GM12878 (cell line): ENCODE results near the gene CRYGS. TPM values are rescaled to one million over a fixed set of nuclear protein-coding genes. Genes with fewer than 3 reads are reported as not detected.

Experiments used
- ATAC-seq: fragments of 200-7000 bp; cut with Tn5 transposase; 3 replicates; pipeline ENCODE4 v1.9.1; 2020; ENCODE audit warnings: mild to moderate bottlenecking, moderate library complexity
- BruUV-seq: library from RNA; stranded (reverse); fragments of 400-500 nt; replicated peaks from 2 replicates; lab custom pipeline; 2021; lab: Mats Ljungman, UMichigan
- CTCF ChIA-PET: fragments of 300-600 bp; sonication (Branson Sonifier 250); formaldehyde crosslinking; extraction: SDS; loops from one replicate; lab custom pipeline; 2021; ENCODE audit warnings: inconsistent platforms; lab: Yijun Ruan, JAX
- POLR2A ChIA-PET: fragments of 350-600 bp; formaldehyde crosslinking; extraction: SDS; loops from one replicate; lab custom pipeline; 2021; ENCODE audit warnings: inconsistent platforms; lab: Charles Lee
- RAD21 ChIA-PET: fragments of 300-600 bp; sonication (Branson Sonifier 250); formaldehyde crosslinking; loops from one replicate; lab custom pipeline; 2023; ENCODE audit warnings: antibody characterized with exemption; ENCODE audit not compliant: unreplicated experiment; lab: Charles Lee
- SMC1A ChIA-PET: fragments of 300-600 bp; sonication (Branson Sonifier 250); formaldehyde crosslinking; loops from one replicate; lab custom pipeline; 2023; ENCODE audit not compliant: unreplicated experiment, uncharacterized antibody; lab: Charles Lee
- DNase-seq: peaks from one replicate; pipeline ENCODE4 v3.0.0-alpha.2; 2011; ENCODE audit warnings: low read depth, low spot score
- FAIRE-seq: peaks from 3 replicates; lab custom pipeline; 2011; peaks lifted over from hg19 to GRCh38; lab: Jason Lieb, UNC
- H2AFZ ChIP-seq: 2 replicates; pipeline ENCODE4 v1.6.0; 2011; ENCODE audit warnings: low read depth, low read length, control low read depth; ENCODE audit not compliant: control insufficient read depth
- H3K27ac ChIP-seq: 2 replicates; pipeline ENCODE4 v1.5.1; 2011; ENCODE audit warnings: control low read depth; ENCODE audit not compliant: control insufficient read depth, insufficient read depth
- H3K27me3 ChIP-seq, 2 experiments: replicated peaks in 1 of 2; 2 replicates each; pipeline versions ENCODE4 v1.6.0 to v1.6.1; 2011; ENCODE audit warnings: low read length in 1 of 2; ENCODE audit not compliant: control insufficient read depth in 2 of 2, insufficient read depth in 2 of 2
- H3K36me3 ChIP-seq, 2 experiments: 2 replicates each; pipeline ENCODE4 v1.5.1; 2011; ENCODE audit warnings: low read length in 1 of 2; ENCODE audit not compliant: control insufficient read depth in 2 of 2, insufficient read depth in 2 of 2
- H3K4me1 ChIP-seq: 2 replicates; pipeline ENCODE4 v1.6.1; 2011; ENCODE audit warnings: mild to moderate bottlenecking, low read length, moderate library complexity, mixed read lengths; ENCODE audit not compliant: control insufficient read depth, insufficient read depth
- H3K4me2 ChIP-seq: 2 replicates; pipeline ENCODE4 v1.6.0; 2011; ENCODE audit warnings: control low read depth; ENCODE audit not compliant: control insufficient read depth, insufficient read depth
- H3K4me3 ChIP-seq: fragments of 200-600 bp; sonication (generic); 2 replicates; pipeline ENCODE4 v1.5.1; 2016
- H3K79me2 ChIP-seq: 2 replicates; pipeline ENCODE4 v1.6.0; 2011; ENCODE audit warnings: low read length; ENCODE audit not compliant: control insufficient read depth, insufficient read depth
- H3K9ac ChIP-seq: 2 replicates; pipeline ENCODE4 v1.8.0; 2011; ENCODE audit warnings: low read length, control low read depth, mixed read lengths; ENCODE audit not compliant: control insufficient read depth, insufficient read depth
- H3K9me3 ChIP-seq: replicated peaks from 3 replicates; pipeline ENCODE4 v1.5.1; 2011; ENCODE audit warnings: mild to moderate bottlenecking, low read length; ENCODE audit not compliant: control insufficient read depth, insufficient read depth
- H4K20me1 ChIP-seq: 2 replicates; pipeline ENCODE4 v1.6.0; 2011; ENCODE audit not compliant: control insufficient read depth, insufficient read depth
- ATF7 ChIP-seq: fragments of 450-650 bp; IDR thresholded peaks from 2 replicates; pipeline ENCODE4 v1.6.1; 2016; ENCODE audit warnings: low read depth, mild to moderate bottlenecking
- BCL11A ChIP-seq: IDR thresholded peaks from 2 replicates; pipeline ENCODE4 v1.6.1; 2011; ENCODE audit warnings: low read depth, low read length
- BMI1 ChIP-seq: fragments of 450-650 bp; IDR thresholded peaks from 2 replicates; pipeline ENCODE4 v1.6.1; 2016; ENCODE audit warnings: mild to moderate bottlenecking, moderate library complexity, borderline replicate concordance
- CBX3 ChIP-seq: fragments of 200-600 bp; sonication (generic); IDR thresholded peaks from 2 replicates; pipeline ENCODE4 v1.6.1; 2016; ENCODE audit warnings: low read depth, borderline replicate concordance
- CEBPB ChIP-seq, 2 experiments: fragments of 150-350 bp in 1 of 2; IDR thresholded peaks; 2 replicates each; pipeline ENCODE4 v1.6.1; 2012 to 2014; ENCODE audit warnings: low read depth in 2 of 2, low read length in 2 of 2, borderline replicate concordance in 1 of 2, inconsistent platforms in 1 of 2
- EED ChIP-seq: sonication (generic); IDR thresholded peaks from 2 replicates; pipeline ENCODE4 v1.6.1; 2016; ENCODE audit warnings: antibody characterized with exemption, low read depth
- HCFC1 ChIP-seq: fragments of 150-350 bp; IDR thresholded peaks from 2 replicates; pipeline ENCODE4 v1.6.1; 2014; ENCODE audit warnings: low read length
- MLLT1 ChIP-seq: fragments of 450-650 bp; IDR thresholded peaks from 2 replicates; pipeline ENCODE4 v1.6.1; 2016; ENCODE audit warnings: mild to moderate bottlenecking
- PKNOX1 ChIP-seq: fragments of 450-650 bp; IDR thresholded peaks from 2 replicates; pipeline ENCODE4 v1.6.1; 2016; ENCODE audit warnings: mild to moderate bottlenecking
- RELA ChIP-seq: fragments of 450-650 bp; IDR thresholded peaks from 2 replicates; pipeline ENCODE4 v1.8.0; 2014; ENCODE audit warnings: borderline replicate concordance; ENCODE audit not compliant: partially characterized antibody
- SPI1 ChIP-seq: IDR thresholded peaks from 2 replicates; pipeline ENCODE4 v1.6.1; 2011; ENCODE audit warnings: low read depth, mild to moderate bottlenecking, low read length, moderate library complexity, borderline replicate concordance; ENCODE audit not compliant: insufficient read depth
- ZSCAN29 ChIP-seq: fragments of 450-650 bp; IDR thresholded peaks from 2 replicates; pipeline ENCODE4 v1.6.1; 2017; ENCODE audit warnings: mild to moderate bottlenecking, moderate library complexity
- WGBS: methylation state at CpG from one replicate; pipeline ENCODE4 v1.1.6; 2016; ENCODE audit warnings: low lambda C conversion rate; ENCODE audit not compliant: insufficient replicate concordance, insufficient coverage; ENCODE audit errors: missing lambda C conversion rate; 5-methylcytosine and 5-hydroxymethylcytosine counted together
- in situ Hi-C: fragments of 300-500 bp; cut with MboI; formaldehyde crosslinking; loops from 9 replicates; pipeline ENCODE4 v1.14.3; 2018; ENCODE audit warnings: mixed read lengths
- intact Hi-C: fragments of 100-400 bp; cut with micrococcal nuclease; formaldehyde crosslinking; loops from one replicate; pipeline ENCODE4 v1.14.2; 2022; ENCODE audit not compliant: unreplicated experiment
- polyA plus RNA-seq, 11 experiments: library from polyadenylated mRNA; depleted of rRNA in 4 of 11; unstranded in 6 of 11; stranded (reverse) in 5 of 11; fragments of >200 nt; fragmentation: Nextera tagmentation in 4 of 11; fragmentation: Illumina TruSeq in 1 of 11; extraction: Ambion mirVana in 4 of 11; extraction: Trizol in 1 of 11; gene quantifications; 1 replicate in 1 of 11; 2 replicates in 10 of 11; pipeline versions ENCODE4 v1.2.1 to v1.2.3, GENCODE V29; 2011 to 2016; ENCODE audit warnings: inconsistent platforms in 2 of 11, missing spikeins in 2 of 11, low read depth in 1 of 11
- total RNA-seq, 4 experiments: library from RNA; depleted of rRNA in 3 of 4; stranded (reverse); fragments of >200 nt in 3 of 4; fragmentation: Illumina TruSeq in 1 of 4; extraction: Trizol in 1 of 4; gene quantifications; 2 replicates each; pipeline versions ENCODE4 v1.2.1 to v1.2.3, GENCODE V29; 2013 to 2021

CRYGS gene
- total and polyA plus RNA-seq, 10 of the 15 experiments (the other 5 are each of a cell fraction or from before 2014, with no cell fraction given) = 1.1 to 6.0 (median 2.5) TPM

GRCh38 chr3:186497608-186498007 is 46.6 kb downstream of the CRYGS start:
- no peaks in the 10 kb centered on the region for H3K27me3 ChIP-seq
- no peak for ATAC-seq
- ChIA-PET SMC1A (interaction anchor here (0.6 to 1.4 kb wide), 3 partner anchors 9 to 46 kb away, joined by 3 to 4 read pairs (median 3); no protein-coding TSS in a partner anchor), CTCF (interaction anchor here (1.7 kb wide), 1 partner anchor 41 kb away, joined by 6 read pairs; no protein-coding TSS in a partner anchor), POLR2A (interaction anchor here (0.6 kb wide), 1 partner anchor 256 kb away, joined by 3 read pairs; no protein-coding TSS in a partner anchor), RAD21 (interaction anchor here (0.8 to 1.6 kb wide), 2 partner anchors 43 to 384 kb away, joined by 3 read pairs; no protein-coding TSS in a partner anchor)
- H3K79me2 ChIP-seq = no peaks in the 10 kb centered on the region
- H4K20me1 ChIP-seq = no peaks in the 10 kb centered on the region
- H3K9me3 ChIP-seq = no peaks in the 10 kb centered on the region
- DNase-seq = no peak
- H2AFZ ChIP-seq = no peak overlapping the region
- H3K4me3 ChIP-seq = no peak overlapping the region
- H3K27ac ChIP-seq = no peak overlapping the region
- no TSS peak for BruUV-seq
- 48% methylated on average over 4 of the region's 4 CpGs for WGBS
- intact Hi-C loops (no loop called here), in situ Hi-C loops (no loop called here)
- H3K36me3 ChIP-seq = no peaks in the 10 kb centered on the region
- no peaks in the 10 kb centered on the region for H3K4me1 ChIP-seq
- H3K4me2 ChIP-seq = no peak overlapping the region
- TF ChIP-seq MLLT1 (no peak), BMI1 (no peak), BCL11A (no peak), SPI1 (no peak), CBX3 (no peak)
- no peak for FAIRE-seq
- H3K9ac ChIP-seq = no peak overlapping the region

GRCh38 chr3:186496635-186497034 is 47.5 kb downstream of the CRYGS start:
- Histone ChIP-seq H3K36me3 (no peaks in the 10 kb centered on the region), H3K9me3 (no peaks in the 10 kb centered on the region), H3K4me2 (no peak overlapping the region), H3K79me2 (no peaks in the 10 kb centered on the region), H2AFZ (no peak overlapping the region), H4K20me1 (no peaks in the 10 kb centered on the region), H3K9ac (no peak overlapping the region), H3K4me1 (no peaks in the 10 kb centered on the region), H3K27me3 (no peaks in the 10 kb centered on the region), H3K4me3 (no peak overlapping the region), H3K27ac (no peak overlapping the region)
- SMC1A ChIA-PET = interaction anchor here (0.6 to 1.6 kb wide), 7 partner anchors 10 to 44 kb away, joined by 3 to 10 read pairs (median 4); no protein-coding TSS in a partner anchor
- in situ Hi-C loops (no loop called here), intact Hi-C loops (no loop called here)
- ATAC-seq (no peak), DNase-seq (no peak), FAIRE-seq (no peak)
- POLR2A ChIA-PET = interaction anchor here (0.6 to 1.2 kb wide), 2 partner anchors 21 to 53 kb away, joined by 3 to 6 read pairs; no protein-coding TSS in a partner anchor
- RAD21 ChIA-PET = no interaction called here
- BruUV-seq = no TSS peak
- CTCF ChIA-PET = interaction anchor here (1.1 to 2.1 kb wide), 4 partner anchors 9 to 237 kb away, joined by 5 to 16 read pairs (median 6); no protein-coding TSS in a partner anchor
- TF ChIP-seq CEBPB (IDR thresholded peaks at IDR 0.05; ENCODE audit: borderline replicate concordance in 1 of 2, low read depth in 2 of 2, low read length in 2 of 2) = no peak
- TF ChIP-seq ATF7 = no peak
- TF ChIP-seq ZSCAN29 = no peak
- no peak for TF ChIP-seq RELA
- TF ChIP-seq CBX3 = no peak
- no peak for TF ChIP-seq HCFC1
- no peak for TF ChIP-seq EED
- TF ChIP-seq MLLT1 = no peak
- TF ChIP-seq PKNOX1 = no peak
- TF ChIP-seq SPI1 = no peak
